H1 (cell line): ENCODE results near the gene TRIM7. TPM values are rescaled to one million over a fixed set of nuclear protein-coding genes. Genes with fewer than 3 reads are reported as not detected.

Source experiments
- CTCF ChIA-PET: fragments of 300-600 bp; sonication (Branson Sonifier 250); formaldehyde crosslinking; loops from one replicate; lab custom pipeline; 2021; ENCODE audit not compliant: partially characterized antibody; lab: Charles Lee
- POLR2A ChIA-PET: fragments of 300-600 bp; sonication (Branson Sonifier 250); formaldehyde crosslinking; loops from one replicate; lab custom pipeline; 2021; ENCODE audit warnings: inconsistent platforms; ENCODE audit not compliant: partially characterized antibody; lab: Charles Lee
- DNase-seq, 2 experiments: peaks; one replicate each; pipeline versions ENCODE4 v3.0.0 to v3.0.0-alpha.2; 2010 to 2022; ENCODE audit warnings: low spot score in 2 of 2, low read depth in 1 of 2, mixed read lengths in 1 of 2
- FAIRE-seq: peaks from 2 replicates; lab custom pipeline; 2011; peaks lifted over from hg19 to GRCh38; lab: Jason Lieb, UNC
- H2AFZ ChIP-seq: 2 replicates; pipeline ENCODE4 v1.8.1; 2012; ENCODE audit warnings: low read length, inconsistent platforms
- H2AK5ac ChIP-seq: 2 replicates; pipeline ENCODE4 v1.6.1; 2013; ENCODE audit warnings: low read depth, low read length
- H2BK120ac ChIP-seq: replicated peaks from 2 replicates; pipeline ENCODE3; 2013; ENCODE audit warnings: low read depth, low read length, inconsistent platforms
- H2BK12ac ChIP-seq: 2 replicates; pipeline ENCODE4 v1.6.1; 2013; ENCODE audit warnings: low read depth, low read length
- H2BK15ac ChIP-seq: 2 replicates; pipeline ENCODE4 v1.6.1; 2013; ENCODE audit warnings: low read length
- H2BK20ac ChIP-seq: 2 replicates; pipeline ENCODE4 v1.6.1; 2013; ENCODE audit warnings: low read length
- H2BK5ac ChIP-seq: 2 replicates; pipeline ENCODE4 v1.6.1; 2013; ENCODE audit warnings: low read depth, low read length
- H3K14ac ChIP-seq: 2 replicates; pipeline ENCODE4 v1.6.1; 2013; ENCODE audit warnings: inconsistent platforms; ENCODE audit not compliant: insufficient read length
- H3K18ac ChIP-seq: 2 replicates; pipeline ENCODE4 v1.6.1; 2013; ENCODE audit warnings: low read length; ENCODE audit errors: extremely low read depth
- H3K23ac ChIP-seq: 2 replicates; pipeline ENCODE4 v1.6.1; 2013; ENCODE audit warnings: inconsistent platforms; ENCODE audit not compliant: insufficient read length
- H3K23me2 ChIP-seq: 2 replicates; pipeline ENCODE4 v1.6.1; 2013; ENCODE audit warnings: low read depth, low read length
- H3K27ac ChIP-seq: 2 replicates; pipeline ENCODE4 v1.6.1; 2011; ENCODE audit warnings: low read depth, low read length, inconsistent platforms
- H3K27me3 ChIP-seq, 4 experiments: replicated peaks in 1 of 4; 1 replicate in 1 of 4; 2 replicates in 3 of 4; pipeline versions ENCODE4 v1.6.1 to v1.8.1; 2011 to 2013; ENCODE audit warnings: low read length in 3 of 4, mild to moderate bottlenecking in 3 of 4, inconsistent platforms in 2 of 4, mixed read lengths in 2 of 4, moderate library complexity in 1 of 4; ENCODE audit not compliant: control insufficient read depth in 3 of 4, insufficient read depth in 3 of 4; ENCODE audit errors: extremely low read depth in 1 of 4
- H3K36me3 ChIP-seq, 4 experiments: 2 replicates each; pipeline versions ENCODE4 v1.6.1 to v1.8.1; 2011 to 2013; ENCODE audit warnings: mild to moderate bottlenecking in 4 of 4, low read length in 3 of 4, moderate library complexity in 2 of 4, control low read depth in 1 of 4, inconsistent platforms in 1 of 4; ENCODE audit not compliant: insufficient read depth in 4 of 4, control insufficient read depth in 2 of 4
- H3K4ac ChIP-seq: replicated peaks from 2 replicates; pipeline ENCODE3; 2013; ENCODE audit warnings: low read length, low read depth, mixed read lengths, inconsistent platforms; ENCODE audit not compliant: insufficient read length
- H3K4me1 ChIP-seq, 4 experiments: replicated peaks in 1 of 4; 1 replicate in 1 of 4; 2 replicates in 3 of 4; pipeline versions ENCODE4 v1.6.1 to v1.8.1; 2011 to 2013; ENCODE audit warnings: low read length in 3 of 4, inconsistent platforms in 2 of 4, mixed read lengths in 1 of 4; ENCODE audit not compliant: insufficient read depth in 4 of 4, control insufficient read depth in 3 of 4
- H3K4me2 ChIP-seq, 2 experiments: 2 replicates each; pipeline versions ENCODE4 v1.6.1 to v1.8.1; 2011 to 2013; ENCODE audit warnings: low read depth in 2 of 2, low read length in 2 of 2, control low read depth in 1 of 2, inconsistent platforms in 1 of 2, mild to moderate bottlenecking in 1 of 2; ENCODE audit not compliant: insufficient read depth in 1 of 2
- H3K4me3 ChIP-seq, 4 experiments: fragments of 200-600, 300-600 bp in 1 of 4; sonication (generic), shearing (Covaris generic), sonication (Bioruptor Twin) in 1 of 4; 2 replicates each; pipeline versions ENCODE4 v1.5.1 to v1.8.1; 2011 to 2016; ENCODE audit warnings: low read length in 4 of 4, low read depth in 3 of 4, control low read depth in 2 of 4, inconsistent platforms in 2 of 4, mild to moderate bottlenecking in 2 of 4, mixed read lengths in 1 of 4, moderate library complexity in 1 of 4; ENCODE audit not compliant: insufficient read depth in 2 of 4; ENCODE audit errors: extremely low read depth in 1 of 4
- H3K56ac ChIP-seq: replicated peaks from 2 replicates; pipeline ENCODE3; 2013; ENCODE audit warnings: low read depth, mild to moderate bottlenecking, mixed read lengths, low read length, inconsistent platforms; ENCODE audit not compliant: insufficient read length
- H3K79me1 ChIP-seq: 2 replicates; pipeline ENCODE4 v1.6.1; 2013; ENCODE audit warnings: low read depth, low read length, control low read depth
- H3K79me2 ChIP-seq, 2 experiments: 2 replicates each; pipeline versions ENCODE4 v1.6.1 to v1.8.1; 2012 to 2013; ENCODE audit warnings: low read length in 2 of 2, mild to moderate bottlenecking in 2 of 2, inconsistent platforms in 1 of 2; ENCODE audit not compliant: insufficient read depth in 2 of 2, control insufficient read depth in 1 of 2
- H3K9ac ChIP-seq, 4 experiments: replicated peaks in 1 of 4; 1 replicate in 1 of 4; 2 replicates in 3 of 4; pipeline versions ENCODE4 v1.6.1 to v1.8.1; 2011 to 2013; ENCODE audit warnings: low read depth in 3 of 4, low read length in 3 of 4, control low read depth in 2 of 4, mild to moderate bottlenecking in 2 of 4, moderate library complexity in 2 of 4, inconsistent platforms in 1 of 4; ENCODE audit errors: extremely low read depth in 1 of 4
- H3K9me3 ChIP-seq, 2 experiments: 2 replicates each; pipeline versions ENCODE4 v1.6.1 to v1.8.1; 2012 to 2013; ENCODE audit warnings: mild to moderate bottlenecking in 2 of 2, moderate library complexity in 2 of 2, control low read depth in 1 of 2, inconsistent platforms in 1 of 2, low read depth in 1 of 2, low read length in 1 of 2, mixed read lengths in 1 of 2; ENCODE audit not compliant: insufficient read depth in 2 of 2
- H4K20me1 ChIP-seq, 2 experiments: replicated peaks in 1 of 2; 2 replicates each; pipeline versions ENCODE3 to v1.8.1; 2011 to 2013; ENCODE audit warnings: inconsistent platforms in 2 of 2, low read length in 2 of 2, mild to moderate bottlenecking in 1 of 2; ENCODE audit not compliant: insufficient read depth in 2 of 2, control insufficient read depth in 1 of 2
- H4K5ac ChIP-seq: 2 replicates; pipeline ENCODE4 v1.6.1; 2013; ENCODE audit warnings: low read length, low read depth, mixed read lengths, inconsistent platforms; ENCODE audit not compliant: insufficient read length
- H4K8ac ChIP-seq: 2 replicates; pipeline ENCODE4 v1.8.0; 2013; ENCODE audit warnings: mild to moderate bottlenecking, moderate library complexity, low read length, inconsistent platforms; ENCODE audit not compliant: insufficient read depth; ENCODE audit errors: extremely low read depth
- H4K91ac ChIP-seq: replicated peaks from 2 replicates; pipeline ENCODE3; 2013; ENCODE audit warnings: low read length, mixed read lengths, inconsistent platforms; ENCODE audit not compliant: insufficient read length
- CREB1 ChIP-seq: IDR thresholded peaks from 2 replicates; pipeline ENCODE4 v1.6.1; 2012; ENCODE audit warnings: inconsistent platforms
- EP300 ChIP-seq, 2 experiments: IDR thresholded peaks; 1 replicate in 1 of 2; 2 replicates in 1 of 2; pipeline ENCODE4 v1.6.1; 2011 to 2012; ENCODE audit warnings: low read depth in 2 of 2, low read length in 2 of 2, mild to moderate bottlenecking in 2 of 2, borderline replicate concordance in 1 of 2, inconsistent platforms in 1 of 2, moderate library complexity in 1 of 2
- KDM4A ChIP-seq: IDR thresholded peaks from one replicate; pipeline ENCODE4 v1.7.1; 2012; ENCODE audit warnings: low read depth, mild to moderate bottlenecking, moderate library complexity, low read length, inconsistent platforms; ENCODE audit not compliant: severe bottlenecking
- NRF1 ChIP-seq: IDR thresholded peaks from 2 replicates; pipeline ENCODE4 v1.6.1; 2011; ENCODE audit warnings: mild to moderate bottlenecking, low read depth, low read length, improper control_type of control experiment
- SP4 ChIP-seq: IDR thresholded peaks from 2 replicates; pipeline ENCODE4 v1.6.1; 2012; ENCODE audit warnings: low read length, inconsistent platforms
- TCF12 ChIP-seq: IDR thresholded peaks from 2 replicates; pipeline ENCODE4 v1.6.1; 2011; ENCODE audit warnings: low read depth, mild to moderate bottlenecking, low read length
- WGBS, 2 experiments: shearing (Covaris generic) in 1 of 2; methylation state at CpG; one replicate each; pipeline versions ENCODE4 v1.1.6 to v1.1.7; 2013 to 2015; ENCODE audit warnings: low lambda C conversion rate in 2 of 2, mixed read lengths in 2 of 2, inconsistent platforms in 1 of 2, low coverage in 1 of 2, missing lambda C conversion rate in 1 of 2; ENCODE audit not compliant: insufficient replicate concordance in 2 of 2, insufficient coverage in 1 of 2, insufficient read length in 1 of 2; ENCODE audit errors: extremely low coverage in 1 of 2, missing lambda C conversion rate in 1 of 2; 5-methylcytosine and 5-hydroxymethylcytosine counted together
- polyA plus RNA-seq, 7 experiments: library from polyadenylated mRNA; depleted of rRNA in 3 of 7; stranded (reverse) in 5 of 7; unstranded in 2 of 7; fragments of >200 nt in 5 of 7; fragments of 200-250 nt in 2 of 7; gene quantifications; 1 replicate in 5 of 7; 2 replicates in 1 of 7; 4 replicates in 1 of 7; pipeline versions ENCODE4 v1.2.1 to v1.2.3, GENCODE V29; 2011 to 2013; ENCODE audit warnings: missing spikeins in 2 of 7, mixed read lengths in 2 of 7
- total RNA-seq: library from RNA; stranded (reverse); fragmentation: NEBNext Ultra II Directional; extraction: Animal tissue kit (Norgen Biotek cat#: 25700); gene quantifications from 2 replicates; pipeline ENCODE4 v1.2.1, GENCODE V29; 2021

Gene TRIM7
- total and polyA plus RNA-seq, 2 of the 8 experiments (the other 6 are each of a cell fraction or from before 2014, with no cell fraction given) = 0.36 to 0.47 TPM

DNA sequence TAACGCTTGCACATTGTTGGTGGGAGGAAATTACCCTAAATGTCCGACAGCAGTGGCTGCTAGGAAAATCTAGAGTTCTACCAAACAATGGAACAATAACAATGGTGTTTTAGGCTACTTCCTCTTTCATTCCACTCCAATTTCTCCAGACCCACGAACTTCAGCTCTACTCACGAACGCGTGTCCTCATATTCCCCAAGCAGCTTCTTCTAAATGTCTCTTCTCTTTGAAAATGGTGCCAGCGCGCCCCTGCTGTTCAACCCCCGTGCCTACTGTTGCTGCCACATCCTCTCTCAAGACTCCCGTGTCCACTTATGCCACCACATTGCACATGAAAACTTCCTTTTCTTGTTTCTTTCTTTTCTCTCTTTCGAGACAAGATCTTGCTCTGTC is 32.0 kb downstream of the TRIM7 start:
- Histone ChIP-seq H3K36me3 (no peaks in the 10 kb centered on the region), H3K27ac (no peak overlapping the region), H2BK5ac (no peak overlapping the region), H4K91ac (no peak overlapping the region), H3K4me3 (peak overlapping the region; percentile 62 to 72 (median 66)), H4K20me1 (no peaks in the 10 kb centered on the region), H3K18ac (no peak overlapping the region), H2BK20ac (no peak overlapping the region), H3K4me2 (peak overlapping the region; percentile 72 to 81), H4K5ac (no peak overlapping the region), H2BK120ac (no peak overlapping the region), H3K4ac (no peak overlapping the region), H3K9ac (0 out of 7 replicates have a peak overlapping the region, but pooled peaks of 1 of the 4 experiments have one; percentile 62), H3K56ac (no peak overlapping the region), H3K79me1 (no peaks in the 10 kb centered on the region), H3K14ac (no peak overlapping the region), H3K79me2 (no peaks in the 10 kb centered on the region), H3K23ac (no peak overlapping the region), H3K27me3 (peaks cover 6 to 35% (median 25%) of the 10 kb centered on the region in 4 experiments; a peak in 6 of 7 replicates), H2BK12ac (no peak overlapping the region; the same call in 1 of the 2 replicates), H3K23me2 (peaks cover 19% of the 10 kb centered on the region), H3K9me3 (no peaks in the 10 kb centered on the region), H4K8ac (no peak overlapping the region), H2BK15ac (no peak overlapping the region), H2AK5ac (no peak overlapping the region), H2AFZ (peak overlapping the region; percentile 96), H3K4me1 (peaks cover 0 to 3% (median 0%) of the 10 kb centered on the region in 4 experiments; a peak in 2 of 7 replicates)
- DNase-seq (no peak), FAIRE-seq (no peak)
- POLR2A ChIA-PET = interaction anchor here (1.1 to 3.8 kb wide), 7 partner anchors 11 to 73 kb away, joined by 3 to 28 read pairs (median 5); no protein-coding TSS in a partner anchor
- TF ChIP-seq TCF12 (no peak), CREB1 (no peak), KDM4A (no peak), NRF1 (no peak), SP4 (no peak), EP300 (IDR thresholded peaks at IDR 0.05; ENCODE audit: borderline replicate concordance in 1 of 2, low read depth in 2 of 2, low read length in 2 of 2) (no peak)
- WGBS, 2 experiments = 20% methylated on average over 11 of the region's 11 CpGs; no CpG with 5 or more reads in 1 of the 2 experiments
- CTCF ChIA-PET = interaction anchor here (0.9 to 3.4 kb wide), 11 partner anchors 9 to 87 kb away, joined by 3 to 17 read pairs (median 5); no protein-coding TSS in a partner anchor
